GM21390 (cell line): Measurements from ENCODE around the gene BRPF1.

Source experiments
- ATAC-seq: cut with Tn5 transposase; IDR thresholded peaks from one replicate; pipeline ENCODE4 v1.9.1; 2021; ENCODE audit not compliant: unreplicated experiment

BRPF1 gene

GRCh38 chr3:9732080-9732739, 675 bp downstream of the BRPF1 start:
- no peak for ATAC-seq

- ATAC-seq = no peak
Observed at GRCh38 chr3:9732740-9733115, 1.2 kb downstream of the BRPF1 start.

DNA sequence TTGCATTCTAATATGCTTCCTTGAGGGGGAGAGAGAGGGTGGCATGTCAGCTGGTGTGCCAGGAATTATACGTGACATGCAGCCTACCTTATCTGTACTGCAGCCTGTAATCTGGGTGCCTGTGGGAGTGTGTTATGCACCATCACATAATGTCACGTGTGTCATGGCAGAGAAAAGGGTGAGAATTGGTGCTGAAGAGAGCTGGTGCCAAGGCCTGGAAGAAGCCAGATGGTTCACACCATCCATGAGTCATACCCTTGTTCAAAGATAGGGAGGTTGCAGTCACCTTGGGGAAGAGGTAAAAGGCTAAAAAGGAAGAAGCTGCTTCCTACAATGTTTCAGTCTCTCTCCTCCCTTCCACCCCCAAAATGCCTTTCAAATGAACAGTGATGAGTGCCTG, 5.3 kb downstream of the BRPF1 start:
- ATAC-seq = no peak

- ATAC-seq = no peak
Observed at GRCh38 chr3:9739181-9739580, 7.6 kb downstream of the BRPF1 start.

GRCh38 chr3:9742560-9742959, 11.0 kb downstream of the BRPF1 start:
- ATAC-seq = no peak

DNA sequence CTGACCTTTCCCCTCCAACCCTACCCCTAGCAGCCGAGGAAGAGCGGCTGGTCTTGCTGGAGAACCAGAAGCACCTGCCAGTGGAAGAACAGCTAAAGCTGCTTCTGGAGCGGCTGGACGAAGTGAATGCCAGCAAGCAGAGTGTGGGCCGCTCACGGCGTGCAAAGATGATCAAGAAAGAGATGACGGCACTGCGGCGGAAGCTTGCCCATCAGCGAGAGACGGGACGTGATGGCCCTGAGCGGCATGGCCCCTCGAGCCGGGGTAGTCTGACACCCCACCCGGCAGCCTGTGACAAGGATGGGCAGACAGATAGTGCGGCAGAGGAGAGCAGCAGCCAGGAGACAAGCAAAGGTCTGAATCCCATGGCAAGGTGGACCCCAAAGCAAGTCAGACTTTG, 12.0 kb downstream of the BRPF1 start:
- ATAC-seq = no peak

DNA sequence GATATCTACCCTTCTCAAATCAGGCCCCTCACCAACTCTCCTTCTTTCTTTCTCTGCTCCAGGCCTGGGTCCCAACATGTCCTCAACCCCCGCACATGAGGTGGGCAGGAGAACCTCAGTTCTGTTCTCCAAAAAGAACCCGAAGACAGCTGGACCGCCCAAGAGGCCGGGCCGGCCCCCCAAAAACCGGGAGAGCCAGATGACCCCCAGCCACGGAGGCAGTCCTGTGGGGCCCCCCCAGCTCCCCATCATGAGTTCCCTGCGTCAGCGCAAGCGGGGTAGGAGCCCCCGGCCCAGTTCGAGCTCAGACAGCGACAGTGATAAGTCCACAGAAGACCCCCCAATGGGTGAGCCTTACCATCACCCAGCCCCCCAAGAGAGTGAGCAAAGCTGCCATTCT, 12.6 kb downstream of the BRPF1 start:
- no peak for ATAC-seq

DNA sequence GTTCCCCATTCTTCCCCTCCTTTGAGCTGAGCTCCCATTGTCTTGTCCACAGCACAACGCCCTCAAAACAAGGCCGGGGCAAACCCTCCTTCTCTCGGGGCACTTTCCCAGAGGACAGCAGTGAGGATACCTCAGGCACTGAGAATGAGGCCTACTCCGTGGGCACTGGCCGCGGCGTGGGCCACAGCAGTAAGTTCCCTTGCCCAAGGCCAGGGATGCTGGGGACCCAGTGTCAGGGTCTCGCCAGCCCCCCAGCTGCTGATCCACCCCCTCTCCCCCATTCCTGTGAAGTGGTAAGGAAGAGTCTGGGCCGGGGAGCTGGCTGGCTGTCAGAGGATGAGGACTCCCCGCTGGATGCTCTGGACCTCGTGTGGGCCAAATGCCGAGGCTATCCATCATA, 14.0 kb downstream of the BRPF1 start:
- ATAC-seq = no peak

- ATAC-seq = no peak
Observed at GRCh38 chr3:9746330-9746729, 14.8 kb downstream of the BRPF1 start.

DNA sequence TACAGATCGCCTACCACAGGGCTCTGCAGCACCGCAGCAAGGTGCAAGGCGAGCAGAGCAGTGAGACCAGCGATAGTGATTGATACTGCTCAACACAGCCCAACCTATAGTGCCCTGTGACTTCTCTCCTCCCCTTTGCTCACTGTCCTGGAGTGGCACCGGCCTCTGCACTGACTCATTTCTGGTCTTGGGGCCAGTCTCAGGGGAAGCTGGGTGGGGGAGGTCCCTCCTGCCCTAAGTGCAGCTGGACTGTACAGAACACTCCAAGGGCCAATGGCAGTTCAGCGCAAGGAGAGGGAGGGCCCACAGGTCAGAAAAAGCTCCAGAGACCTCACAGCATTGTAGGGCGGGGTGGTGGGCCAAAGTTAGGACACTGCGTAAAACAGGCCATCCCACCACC, 15.7 kb downstream of the BRPF1 start:
- ATAC-seq = no peak

- no peak for ATAC-seq
Observed at GRCh38 chr3:9748031-9748430, 16.5 kb downstream of the BRPF1 start.

DNA sequence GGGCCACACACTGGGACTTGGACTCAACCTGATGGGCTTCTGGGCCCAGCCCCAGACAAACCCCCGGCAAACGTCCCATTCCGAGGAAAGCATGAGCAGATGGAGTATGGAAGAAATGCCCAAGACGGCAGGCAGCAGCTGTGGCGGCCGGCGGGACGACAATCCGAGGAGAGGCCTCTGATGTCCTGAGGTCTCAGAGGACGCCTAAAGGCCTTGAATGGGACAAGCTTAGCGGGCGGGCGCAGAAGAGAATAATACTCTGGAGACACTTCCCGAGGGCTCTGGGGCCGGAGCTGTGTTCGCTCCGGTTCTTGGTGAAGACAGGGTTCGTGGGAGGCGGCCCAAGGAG, 17.7 kb downstream of the BRPF1 start:
- ATAC-seq = no peak

DNA sequence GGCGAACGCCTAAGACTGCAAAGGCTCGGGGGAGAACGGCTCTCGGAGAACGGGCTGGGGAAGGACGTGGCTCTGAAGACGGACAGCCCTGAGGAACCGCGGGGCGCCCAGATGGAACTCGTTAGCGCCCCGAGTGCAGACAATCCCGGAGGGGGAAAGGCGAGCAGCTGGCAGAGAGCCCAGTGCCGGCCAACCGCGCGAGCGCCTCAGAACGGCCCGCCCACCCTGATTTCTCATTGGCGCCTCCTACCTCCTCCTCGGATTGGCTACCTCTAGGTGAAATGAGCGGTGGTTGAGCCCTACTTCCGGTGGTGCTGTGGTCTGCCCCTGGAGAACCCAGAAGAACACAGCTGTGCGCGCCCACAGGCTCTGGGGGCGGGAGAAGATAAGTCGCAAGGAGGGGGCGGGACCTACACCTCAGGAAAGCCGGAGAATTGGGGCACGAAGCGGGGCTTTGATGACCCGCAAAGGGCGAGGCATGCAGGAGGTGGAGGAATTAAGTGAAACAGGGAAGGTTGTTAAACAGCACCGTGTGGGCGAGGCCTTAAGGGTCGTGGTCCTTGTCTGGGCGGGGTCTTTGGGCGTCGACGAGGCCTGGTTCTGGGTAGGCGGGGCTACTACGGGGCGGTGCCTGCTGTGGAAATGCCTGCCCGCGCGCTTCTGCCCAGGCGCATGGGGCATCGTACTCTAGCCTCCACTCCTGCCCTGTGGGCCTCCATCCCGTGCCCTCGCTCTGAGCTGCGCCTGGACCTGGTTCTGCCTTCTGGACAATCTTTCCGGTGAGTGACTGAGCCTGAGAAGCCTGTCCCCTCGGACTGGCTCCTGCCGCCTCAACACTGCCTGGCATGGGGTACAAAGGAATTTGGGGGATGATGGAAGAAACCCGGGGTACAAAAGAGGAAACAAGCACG, 18.4 kb downstream of the BRPF1 start, which contains the start of gene OGG1:
Gene OGG1 (plus strand): TSS at position 308 of the 911 bp plus-strand sequence. CDS start 335 bp downstream, at position 643.
- ATAC-seq = peak; percentile 93

DNA sequence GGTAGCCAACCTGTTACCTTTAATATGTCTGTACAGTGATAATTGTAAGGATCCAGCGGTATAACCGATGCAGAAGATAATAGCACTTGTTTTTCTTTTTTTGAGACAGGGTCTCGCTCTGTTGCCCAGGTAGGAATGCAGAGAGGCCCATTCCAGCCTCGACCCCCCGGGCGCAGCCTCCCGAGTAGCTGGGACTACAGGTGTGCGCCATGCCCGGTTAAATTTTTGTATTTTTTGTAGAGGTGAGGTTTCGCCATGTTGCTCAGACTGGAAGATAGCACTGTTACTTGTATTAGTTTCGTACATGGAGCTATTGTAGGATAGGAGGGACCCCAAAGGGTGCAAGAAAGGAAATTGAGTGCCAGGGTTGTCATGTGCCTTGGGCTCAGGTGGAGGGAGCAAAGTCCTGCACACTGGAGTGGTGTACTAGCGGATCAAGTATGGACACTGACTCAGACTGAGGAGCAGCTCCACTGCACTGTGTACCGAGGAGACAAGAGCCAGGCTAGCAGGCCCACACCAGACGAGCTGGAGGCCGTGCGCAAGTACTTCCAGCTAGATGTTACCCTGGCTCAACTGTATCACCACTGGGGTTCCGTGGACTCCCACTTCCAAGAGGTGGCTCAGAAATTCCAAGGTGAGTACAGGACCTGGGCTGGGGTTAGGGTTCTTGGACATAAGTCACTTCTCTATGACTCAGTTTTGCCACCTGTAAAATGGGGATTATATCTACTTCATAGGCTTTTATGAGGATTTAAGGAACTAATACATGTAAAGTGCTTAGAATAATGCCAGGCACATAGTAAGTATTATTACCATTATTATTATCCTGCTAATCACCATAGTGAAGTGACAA, 19.2 kb downstream of the BRPF1 start:
- ATAC-seq = no peak

GRCh38 chr3:9754678-9755077, 23.1 kb downstream of the BRPF1 start:
- no peak for ATAC-seq

DNA sequence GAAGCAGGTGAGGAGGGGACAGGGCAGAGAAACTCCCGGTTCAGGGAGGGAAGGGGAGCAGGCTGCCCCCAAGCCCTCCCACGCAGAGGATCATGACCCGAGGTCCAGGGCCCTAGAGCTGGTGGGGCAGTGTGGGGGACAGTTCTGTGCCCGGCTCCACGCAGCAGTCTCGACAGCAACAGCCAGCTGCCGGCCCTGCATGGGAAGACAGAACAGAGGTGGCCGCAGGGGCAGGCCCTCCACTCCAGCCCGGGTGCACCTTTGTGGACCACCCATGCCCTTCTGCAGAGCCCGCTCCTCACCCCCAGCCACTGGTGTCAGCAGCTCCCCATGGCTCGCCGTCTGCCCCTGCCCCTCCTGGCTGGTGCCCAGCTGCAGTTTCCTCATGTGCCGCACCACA, 25.9 kb downstream of the BRPF1 start:
- ATAC-seq = no peak

- no peak for ATAC-seq
Observed at GRCh38 chr3:9760779-9761505, 29.4 kb downstream of the BRPF1 start.

DNA sequence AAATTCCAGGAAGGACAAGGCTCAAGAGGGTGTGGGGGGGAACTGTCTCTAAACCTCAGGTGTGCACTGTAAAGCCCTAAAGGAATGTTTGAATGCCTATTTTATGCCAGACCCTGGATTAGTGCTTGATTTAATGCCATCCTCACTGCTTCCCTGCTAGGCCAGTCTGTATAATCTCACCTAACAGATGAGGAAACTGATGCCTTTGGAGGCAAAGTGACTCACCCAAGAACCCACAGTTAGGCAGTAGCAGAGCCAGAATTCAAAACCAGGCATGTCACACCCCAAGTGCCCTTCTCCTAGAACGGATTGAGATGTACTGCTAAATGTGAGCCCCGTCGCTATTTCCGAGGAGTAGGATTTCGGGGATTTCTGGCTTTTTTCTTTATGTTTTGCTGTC, 30.4 kb downstream of the BRPF1 start:
- no peak for ATAC-seq

DNA sequence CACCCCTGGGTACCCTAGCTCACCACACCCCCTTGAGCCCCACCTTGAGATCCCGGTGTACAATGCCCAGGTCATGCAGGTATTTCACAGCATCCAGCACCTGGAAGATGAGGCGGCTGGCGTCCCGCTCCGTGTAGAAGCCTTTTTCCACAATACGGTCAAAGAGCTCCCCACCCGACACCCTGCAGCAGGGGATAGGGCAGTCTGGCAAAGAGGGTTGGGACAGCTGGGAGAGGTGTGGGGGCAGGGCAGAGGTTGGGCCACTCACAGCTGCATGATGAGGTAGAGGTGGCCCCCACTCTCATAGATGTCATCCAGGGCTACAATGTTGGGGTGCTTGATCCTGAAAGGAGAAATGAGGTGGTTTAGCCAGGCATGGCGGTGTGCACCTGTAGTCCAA, 31.3 kb downstream of the BRPF1 start:
- no peak for ATAC-seq

- ATAC-seq = no peak
Observed at GRCh38 chr3:9765865-9766264, 34.3 kb downstream of the BRPF1 start.

GRCh38 chr3:9767418-9767817, 35.9 kb downstream of the BRPF1 start:
- ATAC-seq = no peak
